Thymus (tissue), 11 donors: Measurements from ENCODE around the gene ZNF771. TPM values are rescaled to one million over a fixed set of nuclear protein-coding genes. Genes with fewer than 3 reads are reported as not detected.

Source experiments
- DNase-seq, 9 donors: peaks; one replicate each; pipeline ENCODE4 v3.0.0-alpha.2; 2013; ENCODE audit warnings: low spot score in 9 of 9, low read depth in 6 of 9, missing footprints in 1 of 9
- H3K27ac ChIP-seq, 2 donors: one replicate each; pipeline ENCODE4 v1.5.1; 2013; ENCODE audit warnings: control low read depth in 1 of 2, low read depth in 1 of 2, low read length in 1 of 2, mild to moderate bottlenecking in 1 of 2, moderate library complexity in 1 of 2
- H3K27me3 ChIP-seq, 2 donors: one replicate each; pipeline ENCODE4 v1.5.1; 2013; ENCODE audit warnings: low read length in 1 of 2; ENCODE audit not compliant: control insufficient read depth in 2 of 2, insufficient read depth in 1 of 2
- H3K36me3 ChIP-seq, 2 donors: one replicate each; pipeline ENCODE4 v1.5.1; 2013; ENCODE audit warnings: low read length in 1 of 2, mild to moderate bottlenecking in 1 of 2, moderate library complexity in 1 of 2; ENCODE audit not compliant: control insufficient read depth in 2 of 2, insufficient read depth in 2 of 2
- H3K4me1 ChIP-seq, 2 donors: one replicate each; pipeline ENCODE4 v1.5.1; 2013; ENCODE audit warnings: low read length in 2 of 2; ENCODE audit not compliant: control insufficient read depth in 2 of 2, insufficient read depth in 2 of 2
- H3K4me3 ChIP-seq, 2 donors: one replicate each; pipeline ENCODE4 v1.5.1; 2013; ENCODE audit warnings: low read length in 2 of 2, control low read depth in 1 of 2, mild to moderate bottlenecking in 1 of 2
- H3K9me3 ChIP-seq, 2 donors: one replicate each; pipeline ENCODE4 v1.5.1; 2013; ENCODE audit warnings: low read length in 1 of 2, mild to moderate bottlenecking in 1 of 2; ENCODE audit not compliant: control insufficient read depth in 2 of 2, insufficient read depth in 1 of 2
- WGBS: extraction: QIAGEN DNeasy Blood & Tissue Kit; methylation state at CpG from one replicate; pipeline ENCODE4 v1.1.7; 2013; 5-methylcytosine and 5-hydroxymethylcytosine counted together
- polyA plus RNA-seq: library from polyadenylated mRNA; stranded (reverse); fragments of 200-250 nt; gene quantifications from one replicate; pipeline ENCODE4 v1.2.3, GENCODE V29; 2013
- total RNA-seq: library from RNA; stranded (reverse); fragments of 120-200 nt; gene quantifications from one replicate; pipeline ENCODE4 v1.2.4, GENCODE V29; 2013
- donor health status: healthy.

The ZNF771 gene
- total and polyA plus RNA-seq, 2 donors: 3.7 to 4.1 TPM

DNA sequence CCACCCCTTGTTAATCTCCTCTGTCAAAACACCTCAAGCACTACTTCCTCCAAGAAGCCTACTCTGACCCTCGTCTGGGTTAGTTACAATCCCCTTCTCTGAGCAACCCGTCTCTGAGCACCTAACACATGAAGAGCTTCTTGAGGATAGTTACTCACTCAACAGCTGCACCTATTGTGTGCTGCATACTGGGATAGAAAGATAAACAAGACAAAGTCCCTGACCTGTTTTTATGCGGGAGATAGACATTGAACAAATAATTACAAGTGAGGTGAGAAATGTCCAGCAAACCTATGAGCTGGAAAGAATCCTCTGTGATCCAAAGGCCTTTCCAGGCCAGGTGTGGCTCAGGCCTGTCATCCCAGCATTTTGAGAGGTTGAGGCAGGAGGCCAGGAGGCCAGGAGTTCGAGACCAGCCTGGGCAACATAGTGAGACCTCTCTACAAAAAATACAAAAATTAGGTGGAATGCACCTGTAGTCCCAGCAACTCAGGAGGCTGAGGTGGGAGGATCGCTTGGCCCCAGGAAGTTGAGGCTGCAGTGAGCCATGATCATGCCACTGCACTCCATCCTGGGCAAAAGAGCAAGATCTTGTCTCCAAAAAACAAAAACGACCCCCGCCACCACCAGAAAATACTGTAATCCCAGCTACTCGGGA, 5.5 kb upstream of the ZNF771 start:
- DNase-seq: no peak
- Histone ChIP-seq H3K27me3 (peaks cover 0 to 17% of the 10 kb centered on the region in 2 donors), H3K36me3 (peaks cover 16 to 18% of the 10 kb centered on the region in 2 donors), H3K27ac (no peak overlapping the region), H3K4me3 (no peak overlapping the region), H3K4me1 (peaks cover 18 to 34% of the 10 kb centered on the region in 2 donors), H3K9me3 (peaks cover 0 to 4% of the 10 kb centered on the region in 2 donors)
- WGBS: 92% methylated on average over 8 of the region's 8 CpGs

- peak overlapping the region; percentile 53 to 87 for H3K27ac ChIP-seq
- H3K4me3 ChIP-seq: peak overlapping the region; percentile 61 to 76
- H3K9me3 ChIP-seq: no peaks in the 10 kb centered on the region
- H3K36me3 ChIP-seq: peaks cover under 1 to 8% of the 10 kb centered on the region in 2 donors
- no peaks in the 10 kb centered on the region for H3K27me3 ChIP-seq
- no peak for DNase-seq
- 21% methylated on average over 14 of the region's 14 CpGs for WGBS
- peaks cover 9 to 25% of the 10 kb centered on the region in 2 donors for H3K4me1 ChIP-seq
These were observed 658 bp upstream of the ZNF771 start for GRCh38 chr16:30406795-30407101.

DNA sequence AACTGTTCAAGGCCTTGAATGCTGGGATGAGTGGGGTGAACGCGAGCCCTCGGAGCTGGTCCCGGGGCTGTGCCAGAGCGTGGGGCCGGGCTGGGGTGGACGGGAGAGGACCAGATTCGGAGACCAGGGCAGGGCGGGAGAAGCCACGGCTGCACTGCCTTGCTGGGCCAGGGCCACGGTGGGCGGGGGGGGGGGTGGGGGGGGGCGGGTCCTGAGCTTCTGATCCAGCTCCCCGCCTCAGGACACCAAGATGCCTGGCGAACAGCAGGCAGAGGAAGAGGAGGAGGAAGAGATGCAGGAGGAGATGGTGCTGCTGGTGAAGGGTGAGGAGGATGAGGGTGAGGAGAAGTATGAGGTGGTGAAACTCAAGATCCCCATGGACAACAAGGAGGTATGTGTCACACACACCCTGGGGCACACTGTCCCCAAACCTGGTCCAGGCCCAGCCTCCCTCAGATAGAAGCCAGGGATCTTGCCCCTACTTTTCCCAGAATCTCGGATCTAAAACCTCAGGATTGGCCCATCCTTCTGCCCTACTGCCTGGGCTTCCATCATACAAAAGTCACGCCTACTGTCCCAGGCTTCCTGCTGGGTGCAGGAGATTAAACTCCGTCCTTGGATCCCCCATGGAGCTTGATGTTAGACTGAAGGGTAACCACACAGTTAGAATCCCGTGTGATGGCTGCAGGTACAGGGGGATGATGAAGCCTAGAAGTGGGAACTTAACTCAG, 563 bp downstream of the ZNF771 start:
- DNase-seq: no peak
- no peaks in the 10 kb centered on the region for H3K9me3 ChIP-seq
- peaks cover 9 to 25% of the 10 kb centered on the region in 2 donors for H3K4me1 ChIP-seq
- no peaks in the 10 kb centered on the region for H3K27me3 ChIP-seq
- WGBS: 25% methylated on average over 18 of the region's 19 CpGs
- peak overlapping the region; percentile 61 to 76 for H3K4me3 ChIP-seq
- peak overlapping the region in 1 of 2 donors; percentile 74 for H3K27ac ChIP-seq
- peaks cover 3 to 16% of the 10 kb centered on the region in 2 donors for H3K36me3 ChIP-seq

DNA sequence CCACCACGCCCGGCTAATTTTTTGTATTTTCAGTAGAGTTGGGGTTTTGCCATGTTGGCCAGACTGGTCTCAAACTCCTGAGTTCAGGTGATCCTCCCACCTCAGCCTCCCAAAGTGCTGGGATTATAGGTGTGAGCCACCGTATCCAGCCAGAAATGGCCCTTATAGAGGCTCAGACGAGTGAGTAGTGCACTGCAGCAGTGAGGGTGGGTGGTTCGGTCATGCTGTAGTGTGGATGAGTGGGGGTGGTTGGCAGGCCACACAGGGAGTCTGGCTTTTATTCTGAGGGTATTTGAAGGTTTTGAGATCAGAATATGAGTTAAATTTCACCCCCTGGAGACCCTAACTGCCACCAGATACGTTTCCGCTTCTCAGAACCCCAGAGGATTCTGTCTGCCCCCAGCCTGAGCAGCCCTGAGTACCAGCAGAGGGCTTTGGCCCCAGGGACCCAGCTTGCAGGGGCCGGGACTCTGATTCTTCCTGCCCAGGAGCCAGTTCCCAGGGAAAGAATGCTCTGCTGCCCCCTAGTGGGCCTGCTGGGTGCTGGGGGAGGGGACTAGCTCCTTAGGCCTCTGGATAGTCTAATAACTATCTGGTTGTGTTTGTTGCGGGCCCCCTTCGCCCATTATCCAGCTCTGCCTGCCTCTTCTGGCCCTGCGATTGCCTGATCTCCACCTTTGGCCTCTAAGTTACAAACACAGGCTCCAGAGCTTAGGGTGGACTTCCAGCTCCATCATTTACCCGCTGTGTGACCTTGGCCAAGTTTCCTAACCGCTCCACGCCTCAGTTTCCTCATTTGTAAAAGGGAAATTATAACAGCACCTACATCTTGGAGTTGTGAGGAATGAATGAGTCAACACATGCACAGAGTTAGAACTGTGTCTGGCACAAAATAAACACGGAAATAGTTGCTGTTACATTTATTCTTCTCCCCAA, 2.0 kb downstream of the ZNF771 start:
- H3K4me1 ChIP-seq: peaks cover 9 to 25% of the 10 kb centered on the region in 2 donors
- H3K27me3 ChIP-seq: no peaks in the 10 kb centered on the region
- H3K27ac ChIP-seq: peak overlapping the region in 1 of 2 donors; percentile 10
- H3K36me3 ChIP-seq: peaks cover 3 to 20% of the 10 kb centered on the region in 2 donors
- no peak overlapping the region for H3K4me3 ChIP-seq
- 65% methylated on average over 15 of the region's 15 CpGs for WGBS
- DNase-seq: peak in 8 of 9 donors; percentile 65 to 93 (median 86)
- no peaks in the 10 kb centered on the region for H3K9me3 ChIP-seq

- no peak for DNase-seq
- WGBS: 98% methylated on average over 6 of the region's 6 CpGs
- Histone ChIP-seq H3K4me3 (no peak overlapping the region), H3K27me3 (no peaks in the 10 kb centered on the region), H3K4me1 (peaks cover 11 to 16% of the 10 kb centered on the region in 2 donors), H3K9me3 (no peaks in the 10 kb centered on the region), H3K27ac (no peak overlapping the region), H3K36me3 (peaks cover 3 to 20% of the 10 kb centered on the region in 2 donors)
These were observed 5.9 kb downstream of the ZNF771 start for GRCh38 chr16:30413112-30413806.

DNA sequence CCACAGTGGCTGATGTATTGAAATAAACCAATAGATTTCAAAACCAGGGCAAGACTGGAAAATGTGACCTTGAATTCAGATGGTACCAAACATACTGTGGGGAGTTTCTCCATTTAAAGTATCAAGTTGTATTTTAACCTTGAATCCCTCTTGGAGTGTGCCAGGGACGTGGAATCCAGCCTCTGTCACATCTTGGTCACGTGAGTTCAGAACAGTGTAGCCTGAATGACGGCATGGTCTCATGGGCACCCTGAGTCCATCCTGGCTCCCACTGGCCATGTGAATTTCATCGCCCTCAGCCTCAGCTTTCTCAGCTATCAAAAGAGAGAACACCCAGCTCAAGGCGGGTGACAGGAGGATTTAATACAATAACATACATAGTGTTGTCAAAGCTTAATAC, 6.8 kb downstream of the ZNF771 start:
- no peaks in the 10 kb centered on the region for H3K27me3 ChIP-seq
- peaks cover 3 to 20% of the 10 kb centered on the region in 2 donors for H3K36me3 ChIP-seq
- H3K9me3 ChIP-seq: no peaks in the 10 kb centered on the region
- peaks cover 9 to 18% of the 10 kb centered on the region in 2 donors for H3K4me1 ChIP-seq
- H3K27ac ChIP-seq: no peak overlapping the region
- DNase-seq: no peak
- H3K4me3 ChIP-seq: no peak overlapping the region
- 97% methylated on average over 5 of the region's 5 CpGs for WGBS

DNA sequence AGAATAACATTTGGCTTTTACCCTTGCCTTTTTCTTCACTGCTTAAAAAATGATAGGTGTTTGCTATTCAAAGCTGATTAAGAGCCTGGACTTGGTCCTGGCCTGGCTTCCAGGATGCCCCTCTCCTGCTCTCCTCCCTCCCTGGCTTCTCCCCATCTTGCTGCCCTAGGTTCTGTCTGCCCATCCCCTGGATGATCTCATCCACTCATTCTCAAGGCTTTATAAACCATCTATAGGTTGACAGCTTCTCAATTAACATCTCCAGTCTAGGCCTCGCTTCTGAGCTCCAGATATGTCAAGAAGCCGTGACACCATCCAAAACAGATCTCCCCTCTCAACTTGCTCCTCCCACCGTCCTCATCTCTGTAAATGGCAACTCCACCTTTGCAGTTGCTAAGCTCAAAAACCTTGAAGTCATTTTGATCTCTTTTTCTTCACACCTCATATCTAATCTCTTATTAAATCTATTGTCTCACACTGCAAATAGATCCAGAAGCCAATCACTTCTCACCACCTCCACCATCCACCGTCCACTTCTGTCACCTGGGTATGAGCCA, 8.7 kb downstream of the ZNF771 start:
- DNase-seq: no peak
- 97% methylated on average over 4 of the region's 4 CpGs for WGBS
- Histone ChIP-seq H3K4me3 (no peak overlapping the region), H3K27ac (no peak overlapping the region), H3K27me3 (no peaks in the 10 kb centered on the region), H3K36me3 (peaks cover 9 to 19% of the 10 kb centered on the region in 2 donors), H3K4me1 (peaks cover 6 to 11% of the 10 kb centered on the region in 2 donors), H3K9me3 (no peaks in the 10 kb centered on the region)
